ENCODE measurements around the gene DUT. TPM values are rescaled to one million over a fixed set of nuclear protein-coding genes. Genes with fewer than 3 reads are reported as not detected.

The DUT gene
- total RNA-seq, 1 experiment from 2014 or later, result 148 TPM

- no peaks in the 10 kb centered on the region for H3K9me2 ChIP-seq (ENCODE audit: insufficient read depth)
- peak overlapping the region; percentile 5; the same call in 1 of the 2 replicates for H3K4me2 ChIP-seq
- H2AFZ ChIP-seq, result no peak overlapping the region
- no TSS peak for BruUV-seq (replicated peaks)
- H3K27me3 ChIP-seq (ENCODE audit: insufficient read depth, low read depth), result no peaks in the 10 kb centered on the region
- DNase-seq, result no peak
- H3F3A ChIP-seq (ENCODE audit: insufficient read depth, low read depth), result no peaks in the 10 kb centered on the region
- H3K4me3 ChIP-seq, result no peak overlapping the region
- intact Hi-C loops (cut with micrococcal nuclease; ENCODE audit: unreplicated experiment), result no loop called here
- no peak for TF ChIP-seq EZH2 (IDR thresholded peaks at IDR 0.05; ENCODE audit: low read depth)
- no peak for TF ChIP-seq CTCF (conservative IDR thresholded peaks at IDR 0.05)
- no peaks in the 10 kb centered on the region for H3K36me3 ChIP-seq (ENCODE audit: low read depth)
- CTCF ChIA-PET, result no interaction called here
- no peak overlapping the region for H3K27ac ChIP-seq
- peaks cover 11% of the 10 kb centered on the region; the same call in 1 of the 2 replicates for H3K4me1 ChIP-seq (replicated peaks; ENCODE audit: insufficient read depth)
- H4K20me1 ChIP-seq (ENCODE audit: insufficient read depth), result no peaks in the 10 kb centered on the region
- no peaks in the 10 kb centered on the region for H3K79me2 ChIP-seq (ENCODE audit: low read depth)
- POLR2A ChIA-PET (ENCODE audit: unreplicated experiment), result no interaction called here
- no peaks in the 10 kb centered on the region; the same call in 1 of the 2 replicates for H3K9me3 ChIP-seq (ENCODE audit: insufficient read depth, low read depth)
These were observed 58.5 kb downstream of the DUT start for GRCh38 chr15:48389691-48390143.

GRCh38 chr15:48391950-48392349 lies 60.7 kb downstream of the DUT start:
- Histone ChIP-seq H3K9me3 (ENCODE audit: insufficient read depth, low read depth) (no peaks in the 10 kb centered on the region; the same call in 1 of the 2 replicates), H3F3A (ENCODE audit: insufficient read depth, low read depth) (no peaks in the 10 kb centered on the region), H3K9me2 (ENCODE audit: insufficient read depth) (no peaks in the 10 kb centered on the region), H3K4me1 (replicated peaks; ENCODE audit: insufficient read depth) (peaks cover 8% of the 10 kb centered on the region; the same call in 1 of the 2 replicates), H3K79me2 (ENCODE audit: low read depth) (no peaks in the 10 kb centered on the region), H3K27ac (no peak overlapping the region), H3K27me3 (ENCODE audit: insufficient read depth, low read depth) (no peaks in the 10 kb centered on the region), H3K4me3 (no peak overlapping the region), H4K20me1 (ENCODE audit: insufficient read depth) (no peaks in the 10 kb centered on the region), H3K4me2 (no peak overlapping the region), H2AFZ (no peak overlapping the region), H3K36me3 (ENCODE audit: low read depth) (no peaks in the 10 kb centered on the region)
- CTCF ChIA-PET, result no interaction called here
- intact Hi-C loops (cut with micrococcal nuclease; ENCODE audit: unreplicated experiment), result no loop called here
- BruUV-seq (replicated peaks), result no TSS peak
- DNase-seq, result no peak
- POLR2A ChIA-PET (ENCODE audit: unreplicated experiment), result no interaction called here
- TF ChIP-seq CTCF (conservative IDR thresholded peaks at IDR 0.05), result no peak
- TF ChIP-seq EZH2 (IDR thresholded peaks at IDR 0.05; ENCODE audit: low read depth), result no peak

GRCh38 chr15:48392356-48392755 lies 61.1 kb downstream of the DUT start:
- no TSS peak for BruUV-seq (replicated peaks)
- intact Hi-C loops (cut with micrococcal nuclease; ENCODE audit: unreplicated experiment), result no loop called here
- CTCF ChIA-PET, result no interaction called here

More at GRCh38 chr15:48392356-48392755, 61.1 kb downstream of the DUT start:
- H4K20me1 ChIP-seq (ENCODE audit: insufficient read depth), result no peaks in the 10 kb centered on the region
- no peaks in the 10 kb centered on the region; the same call in 1 of the 2 replicates for H3K9me3 ChIP-seq (ENCODE audit: insufficient read depth, low read depth)
- no peak overlapping the region for H3K4me3 ChIP-seq
- H3K9me2 ChIP-seq (ENCODE audit: insufficient read depth), result no peaks in the 10 kb centered on the region
- H3K27ac ChIP-seq, result no peak overlapping the region
- H3K36me3 ChIP-seq (ENCODE audit: low read depth), result no peaks in the 10 kb centered on the region
- no peak overlapping the region for H2AFZ ChIP-seq
- TF ChIP-seq EZH2 (IDR thresholded peaks at IDR 0.05; ENCODE audit: low read depth) (no peak), CTCF (conservative IDR thresholded peaks at IDR 0.05) (no peak)
- peaks cover 8% of the 10 kb centered on the region; the same call in 1 of the 2 replicates for H3K4me1 ChIP-seq (replicated peaks; ENCODE audit: insufficient read depth)
- H3K4me2 ChIP-seq, result no peak overlapping the region
- no peaks in the 10 kb centered on the region for H3K27me3 ChIP-seq (ENCODE audit: insufficient read depth, low read depth)
- POLR2A ChIA-PET (ENCODE audit: unreplicated experiment), result no interaction called here
- no peaks in the 10 kb centered on the region for H3K79me2 ChIP-seq (ENCODE audit: low read depth)
- no peaks in the 10 kb centered on the region for H3F3A ChIP-seq (ENCODE audit: insufficient read depth, low read depth)
- no peak for DNase-seq

Other genes starting within 250 kb of the DUT start
- not detected in 2 replicates for gene SLC24A5, start 210.4 kb upstream of the DUT start, total RNA-seq (2021)
- gene MYEF2, start 153.1 kb upstream of the DUT start, total RNA-seq (2021), result 1.7 and 2.1 TPM in 2 replicates
- not detected in 2 replicates for gene CTXN2, start 139.8 kb upstream of the DUT start, total RNA-seq (2021)
- not detected in 2 replicates for gene SLC12A1, start 125.1 kb upstream of the DUT start, total RNA-seq (2021)